ENCODE data around the gene ELL3.

DNA sequence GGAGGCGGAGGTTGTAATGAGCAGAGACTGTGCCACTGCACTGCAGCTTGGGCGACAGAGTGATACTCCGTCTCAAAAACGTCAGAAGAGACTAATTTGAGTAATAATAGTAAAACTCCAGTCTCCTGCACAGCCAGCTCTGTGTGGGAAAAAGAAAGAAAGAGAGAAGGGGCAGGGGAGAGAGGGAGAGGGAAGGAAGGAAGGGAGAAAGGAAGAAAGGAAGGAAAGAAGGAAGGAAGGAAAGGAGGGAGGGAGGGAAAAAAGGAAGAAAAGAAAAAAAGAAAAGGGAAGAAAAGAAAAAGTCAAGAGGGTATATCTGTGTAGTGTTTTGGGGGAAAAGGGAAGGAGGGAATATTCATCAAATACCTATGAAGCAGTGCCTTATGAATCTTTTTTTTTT is 53.6 kb downstream of the ELL3 start:
- TF ChIP-seq POLR2A (IDR thresholded peaks at IDR 0.05), result no peak
- TF ChIP-seq, protein P1, sequence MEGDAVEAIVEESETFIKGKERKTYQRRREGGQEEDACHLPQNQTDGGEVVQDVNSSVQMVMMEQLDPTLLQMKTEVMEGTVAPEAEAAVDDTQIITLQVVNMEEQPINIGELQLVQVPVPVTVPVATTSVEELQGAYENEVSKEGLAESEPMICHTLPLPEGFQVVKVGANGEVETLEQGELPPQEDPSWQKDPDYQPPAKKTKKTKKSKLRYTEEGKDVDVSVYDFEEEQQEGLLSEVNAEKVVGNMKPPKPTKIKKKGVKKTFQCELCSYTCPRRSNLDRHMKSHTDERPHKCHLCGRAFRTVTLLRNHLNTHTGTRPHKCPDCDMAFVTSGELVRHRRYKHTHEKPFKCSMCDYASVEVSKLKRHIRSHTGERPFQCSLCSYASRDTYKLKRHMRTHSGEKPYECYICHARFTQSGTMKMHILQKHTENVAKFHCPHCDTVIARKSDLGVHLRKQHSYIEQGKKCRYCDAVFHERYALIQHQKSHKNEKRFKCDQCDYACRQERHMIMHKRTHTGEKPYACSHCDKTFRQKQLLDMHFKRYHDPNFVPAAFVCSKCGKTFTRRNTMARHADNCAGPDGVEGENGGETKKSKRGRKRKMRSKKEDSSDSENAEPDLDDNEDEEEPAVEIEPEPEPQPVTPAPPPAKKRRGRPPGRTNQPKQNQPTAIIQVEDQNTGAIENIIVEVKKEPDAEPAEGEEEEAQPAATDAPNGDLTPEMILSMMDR (IDR thresholded peaks at IDR 0.05), result no peak
